HepG2 (cell line): Measurements from ENCODE around the gene NME4. TPM values are rescaled to one million over a fixed set of nuclear protein-coding genes. Genes with fewer than 3 reads are reported as not detected.

Source experiments
- ATAC-seq: fragments of 200-7000 bp; cut with Tn5 transposase; 3 replicates; pipeline ENCODE4 v1.9.1; 2020; ENCODE audit warnings: mild to moderate bottlenecking, moderate library complexity
- BruUV-seq: library from RNA; stranded (reverse); fragments of 400-500 nt; replicated peaks from 2 replicates; lab custom pipeline; 2021; lab: Mats Ljungman, UMichigan
- CTCF ChIA-PET: fragments of 300-600 bp; formaldehyde crosslinking; extraction: SDS; loops from one replicate; lab custom pipeline; 2021; ENCODE audit warnings: low total read pairs, inconsistent platforms, low intra/inter-chr PET ratio; lab: Yijun Ruan, JAX
- POLR2A ChIA-PET: fragments of 350-600 bp; sonication (Branson Sonifier 250); formaldehyde crosslinking; loops from one replicate; lab custom pipeline; 2020; ENCODE audit warnings: antibody characterized with exemption, inconsistent platforms; lab: Yijun Ruan, JAX
- DNase-seq: peaks from one replicate; pipeline ENCODE4 v3.0.0-alpha.2; 2015; ENCODE audit warnings: low spot score
- FAIRE-seq: peaks from 3 replicates; lab custom pipeline; 2011; peaks lifted over from hg19 to GRCh38; lab: Jason Lieb, UNC
- H2AFZ ChIP-seq: one replicate; pipeline ENCODE4 v1.6.1; 2011; ENCODE audit warnings: low read length, inconsistent platforms
- H3K27ac ChIP-seq: fragments of 300-600 bp; 3 replicates; pipeline ENCODE4 v1.8.0; 2011; ENCODE audit warnings: mixed run types, mild to moderate bottlenecking, mixed read lengths, low read length, inconsistent platforms; ENCODE audit not compliant: insufficient read depth; ENCODE audit errors: extremely low read length
- H3K27me3 ChIP-seq, 2 experiments: fragments of 200-600 bp in 1 of 2; 2 replicates in 1 of 2; 3 replicates in 1 of 2; pipeline versions ENCODE4 v1.6.0 to v1.8.0; 2011; ENCODE audit warnings: low read length in 2 of 2, mild to moderate bottlenecking in 2 of 2, moderate library complexity in 2 of 2, inconsistent platforms in 1 of 2; ENCODE audit not compliant: insufficient read depth in 2 of 2, control insufficient read depth in 1 of 2
- H3K36me3 ChIP-seq, 2 experiments: fragments of 200-600 bp in 1 of 2; replicated peaks in 1 of 2; 2 replicates in 1 of 2; 3 replicates in 1 of 2; pipeline versions ENCODE4 v1.5.1 to v1.8.0; 2011; ENCODE audit warnings: low read length in 2 of 2, inconsistent platforms in 1 of 2; ENCODE audit not compliant: insufficient read depth in 2 of 2, control insufficient read depth in 1 of 2
- H3K4me1 ChIP-seq: 2 replicates; pipeline ENCODE4 v1.5.1; 2012; ENCODE audit warnings: low read length, inconsistent platforms; ENCODE audit not compliant: insufficient read depth
- H3K4me2 ChIP-seq: 2 replicates; pipeline ENCODE4 v1.6.0; 2011; ENCODE audit warnings: low read depth, low read length, inconsistent platforms
- H3K4me3 ChIP-seq, 3 experiments: fragments of 200-600 bp in 1 of 3; sonication (generic), shearing (Covaris generic) in 1 of 3; replicated peaks in 1 of 3; 2 replicates each; pipeline ENCODE4 v1.5.1; 2011 to 2016; ENCODE audit warnings: low read length in 3 of 3, inconsistent platforms in 2 of 3, low read depth in 2 of 3, mild to moderate bottlenecking in 2 of 3, control low read depth in 1 of 3, mixed read lengths in 1 of 3; ENCODE audit not compliant: insufficient read depth in 1 of 3
- H3K79me2 ChIP-seq: one replicate; pipeline ENCODE4 v1.6.1; 2011; ENCODE audit warnings: low read length, inconsistent platforms; ENCODE audit not compliant: insufficient read depth
- H3K9ac ChIP-seq: 2 replicates; pipeline ENCODE4 v1.6.0; 2011; ENCODE audit warnings: mild to moderate bottlenecking, low read depth, low read length, inconsistent platforms; ENCODE audit not compliant: insufficient read depth
- H3K9me3 ChIP-seq: 2 replicates; pipeline ENCODE4 v1.5.1; 2012; ENCODE audit warnings: mild to moderate bottlenecking, low read length
- H4K20me1 ChIP-seq: 2 replicates; pipeline ENCODE4 v1.6.0; 2011; ENCODE audit warnings: inconsistent platforms, mild to moderate bottlenecking, low read length, moderate library complexity; ENCODE audit not compliant: insufficient read depth
- AKAP8 ChIP-seq: sonication (generic); formaldehyde crosslinking; IDR thresholded peaks from 2 replicates; pipeline ENCODE4 v1.5.1; 2020; ENCODE audit warnings: mild to moderate bottlenecking, missing genetic modification reagents
- HOXA3 ChIP-seq: sonication (generic); formaldehyde crosslinking; IDR thresholded peaks from 2 replicates; pipeline ENCODE4 v1.5.0; 2020; ENCODE audit warnings: missing genetic modification reagents
- NCOR1 ChIP-seq: fragments of 200-600 bp; sonication (generic); IDR thresholded peaks from 2 replicates; pipeline ENCODE4 v1.7.0; 2017; ENCODE audit warnings: antibody characterized with exemption, low read length, borderline replicate concordance
- NR2F1 ChIP-seq, 2 experiments: fragments of 450-650 bp in 1 of 2; formaldehyde crosslinking in 1 of 2; IDR thresholded peaks; 2 replicates each; pipeline versions ENCODE4 v1.5.0 to v1.6.1; 2016 to 2020; ENCODE audit warnings: mild to moderate bottlenecking in 1 of 2, missing compliant biosample characterization in 1 of 2, missing genetic modification reagents in 1 of 2, moderate library complexity in 1 of 2
- PATZ1 ChIP-seq: sonication (generic); formaldehyde crosslinking; IDR thresholded peaks from 2 replicates; pipeline ENCODE4 v1.4.0; 2020; ENCODE audit warnings: missing genetic modification reagents
- SOX13 ChIP-seq, 3 experiments: fragments of 450-650 bp in 1 of 3; sonication (generic) in 1 of 3; formaldehyde crosslinking in 1 of 3; IDR thresholded peaks in 2 of 3; conservative IDR thresholded peaks in 1 of 3; 2 replicates each; pipeline versions ENCODE4 v1.5.0 to v1.6.1; 2016 to 2020; ENCODE audit warnings: antibody characterized with exemption in 1 of 3, mild to moderate bottlenecking in 1 of 3, missing compliant biosample characterization in 1 of 3, missing genetic modification reagents in 1 of 3, moderate library complexity in 1 of 3
- SRSF1 ChIP-seq: fragments of 200-400 bp; formaldehyde crosslinking; optimal IDR thresholded peaks from 2 replicates; pipeline ENCODE3; 2017; ENCODE audit warnings: mild to moderate bottlenecking, low read depth, low read length, moderate library complexity
- TAF15 ChIP-seq: fragments of 200-400 bp; formaldehyde crosslinking; IDR thresholded peaks from one replicate; pipeline ENCODE4 v1.6.1; 2018; ENCODE audit warnings: mild to moderate bottlenecking, low read depth, low read length; ENCODE audit not compliant: poor library complexity, severe bottlenecking
- ZNF773 ChIP-seq: sonication (generic); formaldehyde crosslinking; IDR thresholded peaks from 2 replicates; pipeline ENCODE4 v1.4.0; 2020; ENCODE audit warnings: missing genetic modification reagents, borderline replicate concordance
- ZNF776 ChIP-seq: sonication (generic); formaldehyde crosslinking; IDR thresholded peaks from 2 replicates; pipeline ENCODE4 v1.4.0; 2020; ENCODE audit warnings: mild to moderate bottlenecking, missing genetic modification reagents
- WGBS: methylation state at CpG from one replicate; pipeline ENCODE4 v1.1.6; 2017; ENCODE audit warnings: low lambda C conversion rate; 5-methylcytosine and 5-hydroxymethylcytosine counted together
- in situ Hi-C: cut with HindIII; loops from 2 replicates; pipeline ENCODE4 v1.10.0; 2017; ENCODE audit warnings: low pct_unique_long_range_greater_than_20kb; ENCODE audit not compliant: extremely low pct_ligation_motif_present
- intact Hi-C: fragments of 100-400 bp; cut with micrococcal nuclease; formaldehyde crosslinking; loops from one replicate; pipeline ENCODE4 v1.10.0; 2022; ENCODE audit not compliant: unreplicated experiment
- polyA plus RNA-seq, 8 experiments: library from polyadenylated mRNA; depleted of rRNA in 3 of 8; stranded (reverse) in 7 of 8; unstranded in 1 of 8; fragments of >200 nt; fragmentation: Illumina TruSeq in 4 of 8; extraction: Trizol in 4 of 8; gene quantifications; 2 replicates each; pipeline versions ENCODE4 v1.2.1 to v1.2.3, GENCODE V29; 2011 to 2016; ENCODE audit warnings: low read depth in 4 of 8, missing spikeins in 1 of 8, mixed read lengths in 1 of 8; ENCODE audit not compliant: insufficient read depth in 1 of 8
- total RNA-seq, 5 experiments: library from RNA; depleted of rRNA; stranded (reverse); fragments of >200 nt; fragmentation: Illumina TruSeq; extraction: Trizol; gene quantifications; 2 replicates each; pipeline ENCODE4 v1.2.3, GENCODE V29; 2016; ENCODE audit warnings: low read depth in 1 of 5
- TF ChIP-seq, protein P1 (sequence below): sonication (generic); formaldehyde crosslinking; IDR thresholded peaks from 2 replicates; pipeline ENCODE4 v1.5.0; 2020; ENCODE audit warnings: mild to moderate bottlenecking, missing genetic modification reagents
- TF ChIP-seq, protein P2 (sequence below): sonication (generic); formaldehyde crosslinking; IDR thresholded peaks from 2 replicates; pipeline ENCODE4 v1.4.0; 2020; ENCODE audit warnings: mild to moderate bottlenecking, missing genetic modification reagents

NME4 gene
- total and polyA plus RNA-seq, 2 of the 13 experiments (the other 11 are each of a cell fraction or from before 2014, with no cell fraction given): 121 to 263 TPM

GRCh38 chr16:353404-354290 is 43.4 kb upstream of the NME4 start:
- Histone ChIP-seq H3K9ac (peak overlapping the region; percentile 85), H2AFZ (no peak overlapping the region), H3K4me3 (peak overlapping the region; percentile 57 to 84 (median 78)), H3K9me3 (no peaks in the 10 kb centered on the region), H4K20me1 (peaks cover 4% of the 10 kb centered on the region; the same call in 1 of the 2 replicates), H3K4me2 (peak overlapping the region; percentile 100), H3K27ac (peak overlapping the region; percentile 56), H3K36me3 (peaks cover 1 to 8% of the 10 kb centered on the region in 2 experiments; a peak in 2 of 5 replicates), H3K4me1 (peaks cover 72% of the 10 kb centered on the region), H3K27me3 (no peaks in the 10 kb centered on the region), H3K79me2 (peaks cover 30% of the 10 kb centered on the region)
- intact Hi-C loops: no loop called here
- ATAC-seq: peak; percentile 20
- FAIRE-seq: no peak
- POLR2A ChIA-PET: interaction anchor here (0.7 to 2.4 kb wide), 20 partner anchors 9 to 300 kb away, joined by 3 to 31 read pairs (median 4); partner anchors contain the start of genes DECR2, FAM234A, METTL26 and MRPL28
- CTCF ChIA-PET: no interaction called here
- no peak for DNase-seq
- WGBS: 32% methylated on average over 12 of the region's 25 CpGs
- in situ Hi-C loops: no loop called here
- BruUV-seq: TSS peak; percentile 56
- TF ChIP-seq SRSF1 (no peak), HOXA3 (CRISPR knock-in tag) (0 out of 2 replicates have a peak, but pooled peaks have one; percentile 11), ZNF776 (peak; percentile 87; the same call in 1 of the 2 replicates), SOX13 (IDR thresholded peaks at IDR 0.05) (no peak), SOX13 (CRISPR knock-in tag; conservative IDR thresholded peaks at IDR 0.05 in 1 of 2, IDR thresholded peaks at IDR 0.05 in 1 of 2) (no peak), TAF15 (no peak), NCOR1 (no peak), PATZ1 (CRISPR knock-in tag) (no peak), ZNF773 (CRISPR knock-in tag) (no peak), AKAP8 (CRISPR knock-in tag) (no peak), NR2F1 (CRISPR knock-in tag; IDR thresholded peaks at IDR 0.05) (no peak)
- TF ChIP-seq, protein P1, sequence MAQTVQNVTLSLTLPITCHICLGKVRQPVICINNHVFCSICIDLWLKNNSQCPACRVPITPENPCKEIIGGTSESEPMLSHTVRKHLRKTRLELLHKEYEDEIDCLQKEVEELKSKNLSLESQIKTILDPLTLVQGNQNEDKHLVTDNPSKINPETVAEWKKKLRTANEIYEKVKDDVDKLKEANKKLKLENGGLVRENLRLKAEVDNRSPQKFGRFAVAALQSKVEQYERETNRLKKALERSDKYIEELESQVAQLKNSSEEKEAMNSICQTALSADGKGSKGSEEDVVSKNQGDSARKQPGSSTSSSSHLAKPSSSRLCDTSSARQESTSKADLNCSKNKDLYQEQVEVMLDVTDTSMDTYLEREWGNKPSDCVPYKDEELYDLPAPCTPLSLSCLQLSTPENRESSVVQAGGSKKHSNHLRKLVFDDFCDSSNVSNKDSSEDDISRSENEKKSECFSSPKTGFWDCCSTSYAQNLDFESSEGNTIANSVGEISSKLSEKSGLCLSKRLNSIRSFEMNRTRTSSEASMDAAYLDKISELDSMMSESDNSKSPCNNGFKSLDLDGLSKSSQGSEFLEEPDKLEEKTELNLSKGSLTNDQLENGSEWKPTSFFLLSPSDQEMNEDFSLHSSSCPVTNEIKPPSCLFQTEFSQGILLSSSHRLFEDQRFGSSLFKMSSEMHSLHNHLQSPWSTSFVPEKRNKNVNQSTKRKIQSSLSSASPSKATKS: no peak
- TF ChIP-seq, protein P2, sequence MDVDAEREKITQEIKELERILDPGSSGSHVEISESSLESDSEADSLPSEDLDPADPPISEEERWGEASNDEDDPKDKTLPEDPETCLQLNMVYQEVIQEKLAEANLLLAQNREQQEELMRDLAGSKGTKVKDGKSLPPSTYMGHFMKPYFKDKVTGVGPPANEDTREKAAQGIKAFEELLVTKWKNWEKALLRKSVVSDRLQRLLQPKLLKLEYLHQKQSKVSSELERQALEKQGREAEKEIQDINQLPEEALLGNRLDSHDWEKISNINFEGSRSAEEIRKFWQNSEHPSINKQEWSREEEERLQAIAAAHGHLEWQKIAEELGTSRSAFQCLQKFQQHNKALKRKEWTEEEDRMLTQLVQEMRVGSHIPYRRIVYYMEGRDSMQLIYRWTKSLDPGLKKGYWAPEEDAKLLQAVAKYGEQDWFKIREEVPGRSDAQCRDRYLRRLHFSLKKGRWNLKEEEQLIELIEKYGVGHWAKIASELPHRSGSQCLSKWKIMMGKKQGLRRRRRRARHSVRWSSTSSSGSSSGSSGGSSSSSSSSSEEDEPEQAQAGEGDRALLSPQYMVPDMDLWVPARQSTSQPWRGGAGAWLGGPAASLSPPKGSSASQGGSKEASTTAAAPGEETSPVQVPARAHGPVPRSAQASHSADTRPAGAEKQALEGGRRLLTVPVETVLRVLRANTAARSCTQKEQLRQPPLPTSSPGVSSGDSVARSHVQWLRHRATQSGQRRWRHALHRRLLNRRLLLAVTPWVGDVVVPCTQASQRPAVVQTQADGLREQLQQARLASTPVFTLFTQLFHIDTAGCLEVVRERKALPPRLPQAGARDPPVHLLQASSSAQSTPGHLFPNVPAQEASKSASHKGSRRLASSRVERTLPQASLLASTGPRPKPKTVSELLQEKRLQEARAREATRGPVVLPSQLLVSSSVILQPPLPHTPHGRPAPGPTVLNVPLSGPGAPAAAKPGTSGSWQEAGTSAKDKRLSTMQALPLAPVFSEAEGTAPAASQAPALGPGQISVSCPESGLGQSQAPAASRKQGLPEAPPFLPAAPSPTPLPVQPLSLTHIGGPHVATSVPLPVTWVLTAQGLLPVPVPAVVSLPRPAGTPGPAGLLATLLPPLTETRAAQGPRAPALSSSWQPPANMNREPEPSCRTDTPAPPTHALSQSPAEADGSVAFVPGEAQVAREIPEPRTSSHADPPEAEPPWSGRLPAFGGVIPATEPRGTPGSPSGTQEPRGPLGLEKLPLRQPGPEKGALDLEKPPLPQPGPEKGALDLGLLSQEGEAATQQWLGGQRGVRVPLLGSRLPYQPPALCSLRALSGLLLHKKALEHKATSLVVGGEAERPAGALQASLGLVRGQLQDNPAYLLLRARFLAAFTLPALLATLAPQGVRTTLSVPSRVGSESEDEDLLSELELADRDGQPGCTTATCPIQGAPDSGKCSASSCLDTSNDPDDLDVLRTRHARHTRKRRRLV (CRISPR knock-in tag): 0 out of 2 replicates have a peak, but pooled peaks have one; percentile 38
